ENCODE data around the gene POLK.

Gene POLK

GRCh38 chr5:75510417-75510835, 1.3 kb upstream of the POLK start:
- H3K4me3 ChIP-seq (ENCODE audit: low read depth, low read length): peak overlapping the region; percentile 95
- no peak for TF ChIP-seq CTCF (IDR thresholded peaks at IDR 0.05; ENCODE audit: insufficient read depth, low read depth, low read length, missing control alignments)
- DNase-seq (ENCODE audit: low read depth): no peak

GRCh38 chr5:75510836-75511434, 756 bp upstream of the POLK start:
- H3K4me3 ChIP-seq (ENCODE audit: low read depth, low read length): peak overlapping the region; percentile 95
- TF ChIP-seq CTCF (IDR thresholded peaks at IDR 0.05; ENCODE audit: insufficient read depth, low read depth, low read length, missing control alignments): no peak
- DNase-seq (ENCODE audit: low read depth): peak; percentile 38

- TF ChIP-seq CTCF (IDR thresholded peaks at IDR 0.05; ENCODE audit: insufficient read depth, low read depth, low read length, missing control alignments): no peak
- DNase-seq (ENCODE audit: low read depth): no peak
- H3K4me3 ChIP-seq (ENCODE audit: low read depth, low read length): peak overlapping the region; percentile 69
These were observed 838 bp downstream of the POLK start for GRCh38 chr5:75512383-75513074.

GRCh38 chr5:75513841-75514240, 2.1 kb downstream of the POLK start:
- H3K4me3 ChIP-seq (ENCODE audit: low read depth, low read length): peak overlapping the region; percentile 69
- TF ChIP-seq CTCF (IDR thresholded peaks at IDR 0.05; ENCODE audit: insufficient read depth, low read depth, low read length, missing control alignments): no peak
- no peak for DNase-seq (ENCODE audit: low read depth)

DNA sequence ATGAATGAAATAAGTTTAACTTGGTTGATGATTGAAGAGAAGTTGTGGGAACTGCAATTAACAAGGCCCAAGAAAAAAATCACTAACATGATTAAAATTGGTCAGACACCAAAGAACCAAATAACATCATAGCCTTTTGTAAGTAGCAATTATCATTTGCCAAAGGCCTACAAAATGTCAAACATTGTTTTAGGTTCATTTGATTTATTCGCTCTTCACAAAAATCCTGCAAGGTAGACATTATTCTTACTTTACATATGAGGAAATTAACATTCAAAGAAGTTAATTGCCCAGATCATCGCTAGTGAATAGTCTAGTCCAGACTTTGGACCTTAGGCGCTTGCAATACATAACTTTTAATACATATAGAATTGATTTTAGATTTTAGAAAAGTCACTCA, 2.6 kb downstream of the POLK start:
- peak overlapping the region; percentile 69 for H3K4me3 ChIP-seq (ENCODE audit: low read depth, low read length)
- TF ChIP-seq CTCF (IDR thresholded peaks at IDR 0.05; ENCODE audit: insufficient read depth, low read depth, low read length, missing control alignments): no peak
- DNase-seq (ENCODE audit: low read depth): no peak

GRCh38 chr5:75519761-75520160, 8.1 kb downstream of the POLK start:
- no peak overlapping the region for H3K4me3 ChIP-seq (ENCODE audit: low read depth, low read length)
- TF ChIP-seq CTCF (IDR thresholded peaks at IDR 0.05; ENCODE audit: insufficient read depth, low read depth, low read length, missing control alignments): no peak

DNA sequence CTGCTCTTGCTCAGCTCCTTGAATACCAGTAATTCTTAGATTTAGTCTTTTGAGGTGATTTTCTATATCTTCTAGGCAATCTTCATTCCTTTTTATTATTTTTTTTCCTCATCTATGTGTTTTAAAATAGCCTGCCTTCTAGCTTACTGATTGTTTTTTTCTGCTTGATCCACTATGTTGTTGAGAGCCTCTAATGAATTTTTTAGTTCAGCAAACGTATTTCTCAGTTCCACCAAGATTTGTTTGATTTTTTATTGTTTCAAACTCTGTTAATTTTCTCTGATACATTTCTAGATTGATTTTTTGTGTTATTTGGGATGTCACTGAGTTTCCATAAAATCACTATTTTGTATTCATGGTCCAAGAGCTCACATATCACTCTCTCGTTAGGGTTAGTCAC, 9.5 kb downstream of the POLK start:
- H3K4me3 ChIP-seq (ENCODE audit: low read depth, low read length): no peak overlapping the region
- no peak for TF ChIP-seq CTCF (IDR thresholded peaks at IDR 0.05; ENCODE audit: insufficient read depth, low read depth, low read length, missing control alignments)
- DNase-seq (ENCODE audit: low read depth): no peak

More at GRCh38 chr5:75519761-75520160, 8.1 kb downstream of the POLK start:
- no peak for DNase-seq (ENCODE audit: low read depth)

Measured in GM12865 (cell line).